HEK293T (cell line): ENCODE data around the gene CORT.
A peak's percentile ranks its signal among the peaks of the same experiment; 100 is the strongest.

ENCODE experiments used
- CTCF ChIA-PET: fragments of 350-600 bp; formaldehyde crosslinking; extraction: SDS; loops from one replicate; lab custom pipeline; 2021; ENCODE audit warnings: antibody characterized with exemption, inconsistent platforms; lab: Yijun Ruan, JAX
- POLR2A ChIA-PET: fragments of 350-600 bp; formaldehyde crosslinking; extraction: SDS; loops from one replicate; lab custom pipeline; 2020; ENCODE audit warnings: antibody characterized with exemption, inconsistent platforms; lab: Yijun Ruan, JAX
- DNase-seq: peaks from one replicate; pipeline ENCODE4 v3.0.0; 2012; ENCODE audit warnings: mixed read lengths; ENCODE audit errors: extremely low spot score
- ARNT ChIP-seq: fragments of 450-650 bp; IDR thresholded peaks from 2 replicates; pipeline ENCODE4 v1.6.1; 2017; ENCODE audit warnings: mild to moderate bottlenecking
- BHLHE40 ChIP-seq: fragments of 450-650 bp; IDR thresholded peaks from 2 replicates; pipeline ENCODE4 v1.6.1; 2016; ENCODE audit warnings: mild to moderate bottlenecking, moderate library complexity, borderline replicate concordance
- CTBP1 ChIP-seq: fragments of 450-650 bp; IDR thresholded peaks from 2 replicates; pipeline ENCODE4 v1.6.1; 2016; ENCODE audit warnings: borderline replicate concordance
- ELF4 ChIP-seq: fragments of 450-650 bp; IDR thresholded peaks from 2 replicates; pipeline ENCODE4 v1.6.1; 2017; ENCODE audit warnings: antibody characterized with exemption
- FOXA1 ChIP-seq: fragments of 450-650 bp; IDR thresholded peaks from 2 replicates; pipeline ENCODE4 v1.6.1; 2016; ENCODE audit warnings: mild to moderate bottlenecking
- FOXK2 ChIP-seq: fragments of 450-650 bp; IDR thresholded peaks from 2 replicates; pipeline ENCODE4 v1.6.1; 2016; ENCODE audit warnings: mild to moderate bottlenecking
- FOXM1 ChIP-seq: fragments of 450-650 bp; IDR thresholded peaks from 2 replicates; pipeline ENCODE4 v1.6.1; 2017; ENCODE audit warnings: mild to moderate bottlenecking, borderline replicate concordance
- HDGF ChIP-seq: fragments of 450-650 bp; IDR thresholded peaks from 2 replicates; pipeline ENCODE4 v1.6.1; 2017; ENCODE audit warnings: antibody characterized with exemption, borderline replicate concordance
- L3MBTL2 ChIP-seq: fragments of 450-650 bp; conservative IDR thresholded peaks from 2 replicates; pipeline ENCODE4 v1.6.1; 2016; ENCODE audit warnings: mild to moderate bottlenecking
- LEF1 ChIP-seq: fragments of 450-650 bp; IDR thresholded peaks from 2 replicates; pipeline ENCODE4 v1.6.1; 2017; ENCODE audit warnings: mild to moderate bottlenecking, borderline replicate concordance
- NFRKB ChIP-seq: fragments of 450-650 bp; IDR thresholded peaks from 2 replicates; pipeline ENCODE4 v1.6.1; 2016; ENCODE audit warnings: mild to moderate bottlenecking, moderate library complexity
- PKNOX1 ChIP-seq: fragments of 450-650 bp; IDR thresholded peaks from 2 replicates; pipeline ENCODE4 v1.6.1; 2016
- SP1 ChIP-seq: fragments of 450-650 bp; IDR thresholded peaks from 2 replicates; pipeline ENCODE4 v1.6.1; 2017
- SUZ12 ChIP-seq: fragments of 450-650 bp; IDR thresholded peaks from 2 replicates; pipeline ENCODE4 v1.6.1; 2016; ENCODE audit warnings: mild to moderate bottlenecking
- TARDBP ChIP-seq: fragments of 450-650 bp; IDR thresholded peaks from 2 replicates; pipeline ENCODE4 v1.6.1; 2016
- ZNF384 ChIP-seq: fragments of 450-650 bp; IDR thresholded peaks from 2 replicates; pipeline ENCODE4 v1.6.1; 2016

Gene CORT

GRCh38 chr1:10429868-10430215, 20.0 kb upstream of the CORT start:
- no peak for TF ChIP-seq FOXK2
- TF ChIP-seq SP1, result no peak
- no peak for TF ChIP-seq ELF4
- TF ChIP-seq NFRKB, result no peak
- no peak for TF ChIP-seq HDGF
- no peak for TF ChIP-seq CTBP1
- DNase-seq, result no peak
- ChIA-PET CTCF (interaction anchor here (1.0 to 3.3 kb wide), 8 partner anchors 22 to 273 kb away, joined by 3 to 32 read pairs (median 4); no protein-coding TSS in a partner anchor), POLR2A (interaction anchor here (0.6 to 3.4 kb wide), 6 partner anchors 16 to 220 kb away, joined by 3 to 26 read pairs (median 4); partner anchors contain the start of genes DFFA, KIF1B and PGD)

- POLR2A ChIA-PET, result interaction anchor here (0.6 to 3.4 kb wide), 6 partner anchors 8 to 463 kb away, joined by 3 to 26 read pairs (median 3); partner anchors contain the start of gene PGD
- peak; percentile 96 for DNase-seq
- TF ChIP-seq ZNF384 (no peak), LEF1 (0 out of 2 replicates have a peak, but pooled peaks have one; percentile 38), PKNOX1 (no peak), ARNT (0 out of 2 replicates have a peak, but pooled peaks have one; percentile 31), L3MBTL2 (peak; percentile 99)
- CTCF ChIA-PET, result interaction anchor here (0.5 to 3.3 kb wide), 12 partner anchors 15 to 274 kb away, joined by 3 to 32 read pairs (median 4); partner anchors contain the start of gene DFFA
These were observed 19.4 kb upstream of the CORT start, which contains the start of gene CENPS for GRCh38 chr1:10430216-10431069. TSS of gene CENPS (plus strand) at chr1:10430433. CDS start at chr1:10430518, 85 bp downstream.

- TF ChIP-seq ZNF384 (no peak), BHLHE40 (no peak), SUZ12 (no peak), ELF4 (no peak), NFRKB (no peak), FOXA1 (no peak), LEF1 (no peak), L3MBTL2 (no peak), FOXM1 (no peak), ARNT (no peak), PKNOX1 (no peak), SP1 (no peak), TARDBP (no peak)
- POLR2A ChIA-PET, result interaction anchor here (0.6 to 3.4 kb wide), 6 partner anchors 9 to 462 kb away, joined by 3 to 26 read pairs (median 3); partner anchors contain the start of gene PGD
- DNase-seq, result peak; percentile 22
- CTCF ChIA-PET, result interaction anchor here (0.6 to 3.3 kb wide), 7 partner anchors 29 to 162 kb away, joined by 3 to 32 read pairs (median 3); partner anchors contain the start of gene DFFA
These were observed 18.6 kb upstream of the CORT start for GRCh38 chr1:10431070-10431730.

GRCh38 chr1:10432910-10433700, 16.7 kb upstream of the CORT start:
- ChIA-PET POLR2A (interaction anchor here (1.0 kb wide), 1 partner anchor 58 kb away, joined by 3 read pairs; no protein-coding TSS in a partner anchor), CTCF (interaction anchor here (2.6 kb wide), 1 partner anchor 61 kb away, joined by 9 read pairs; no protein-coding TSS in a partner anchor)
- DNase-seq, result no peak

GRCh38 chr1:10433790-10434189, 16.0 kb upstream of the CORT start:
- TF ChIP-seq NFRKB (no peak), FOXA1 (no peak), CTBP1 (no peak), LEF1 (no peak), ELF4 (no peak), L3MBTL2 (no peak), BHLHE40 (no peak), SUZ12 (no peak), FOXM1 (no peak), SP1 (no peak), TARDBP (no peak), HDGF (no peak)
- ChIA-PET POLR2A (no interaction called here), CTCF (interaction anchor here (2.6 kb wide), 1 partner anchor 61 kb away, joined by 9 read pairs; no protein-coding TSS in a partner anchor)
- no peak for DNase-seq

More at GRCh38 chr1:10432910-10433700, 16.7 kb upstream of the CORT start:
- TF ChIP-seq FOXA1 (no peak), TARDBP (no peak), LEF1 (no peak), PKNOX1 (no peak; the same call in 1 of the 2 replicates), L3MBTL2 (no peak), NFRKB (no peak)
